Stimulated activated CD4-positive, alpha-beta T cell treated with anti-CD3 and anti-CD28 coated beads, Interleukin-15, amount 100 ng/mL, for 48 hours (primary cell): ENCODE measurements around the gene TGM2.
A peak's percentile ranks its signal among the peaks of the same experiment; 100 is the strongest.

Experiments used
- DNase-seq, 2 donors: peaks; one replicate each; pipeline ENCODE4 v3.0.0-alpha.2; 2020; ENCODE audit warnings: low read depth in 2 of 2

The TGM2 gene

GRCh38 chr20:38165089-38165965 is at the start of gene TGM2:
Gene TGM2, minus strand, starts transcription at chr20:38165270. Its CDS starts 72 bp downstream, at chr20:38165198.
- peak in 1 of 2 donors; percentile 38 for DNase-seq

GRCh38 chr20:38214256-38215193 is 49.5 kb upstream of the TGM2 start:
- DNase-seq = no peak

- DNase-seq = no peak
Observed at GRCh38 chr20:38213607-38213940, 48.5 kb upstream of the TGM2 start.

- no peak for DNase-seq
Observed at GRCh38 chr20:38212806-38213606, 47.9 kb upstream of the TGM2 start.

- no peak for DNase-seq
Observed at GRCh38 chr20:38211200-38212097, 46.4 kb upstream of the TGM2 start.

GRCh38 chr20:38210741-38211140 is 45.7 kb upstream of the TGM2 start:
- DNase-seq = no peak

- DNase-seq = no peak
Observed at GRCh38 chr20:38209736-38210405, 44.8 kb upstream of the TGM2 start.

GRCh38 chr20:38209054-38209675 is 44.1 kb upstream of the TGM2 start:
- DNase-seq = no peak

- no peak for DNase-seq
Observed at GRCh38 chr20:38208523-38208922, 43.5 kb upstream of the TGM2 start.

GRCh38 chr20:38208088-38208487 is 43.0 kb upstream of the TGM2 start:
- DNase-seq = no peak

- DNase-seq = no peak
Observed at GRCh38 chr20:38207621-38208020, 42.6 kb upstream of the TGM2 start.

GRCh38 chr20:38205001-38205400 is 39.9 kb upstream of the TGM2 start:
- DNase-seq = no peak

- DNase-seq = no peak
Observed at GRCh38 chr20:38203981-38204357, 38.9 kb upstream of the TGM2 start.

GRCh38 chr20:38203337-38203980 is 38.4 kb upstream of the TGM2 start:
- DNase-seq = no peak

- no peak for DNase-seq
Observed at GRCh38 chr20:38202982-38203293, 37.9 kb upstream of the TGM2 start.

- DNase-seq = no peak
Observed at GRCh38 chr20:38202153-38202981, 37.3 kb upstream of the TGM2 start.

- no peak for DNase-seq
Observed at GRCh38 chr20:38201356-38201755, 36.3 kb upstream of the TGM2 start.

- DNase-seq = no peak
Observed at GRCh38 chr20:38200646-38201045, 35.6 kb upstream of the TGM2 start.
